Measurements from ENCODE around the gene TIAM1.

TIAM1 gene

GRCh38 chr21:31284797-31285397 is 59.2 kb downstream of the TIAM1 start:
- DNase-seq (ENCODE audit: low read depth in 2 of 2): no peak

DNA sequence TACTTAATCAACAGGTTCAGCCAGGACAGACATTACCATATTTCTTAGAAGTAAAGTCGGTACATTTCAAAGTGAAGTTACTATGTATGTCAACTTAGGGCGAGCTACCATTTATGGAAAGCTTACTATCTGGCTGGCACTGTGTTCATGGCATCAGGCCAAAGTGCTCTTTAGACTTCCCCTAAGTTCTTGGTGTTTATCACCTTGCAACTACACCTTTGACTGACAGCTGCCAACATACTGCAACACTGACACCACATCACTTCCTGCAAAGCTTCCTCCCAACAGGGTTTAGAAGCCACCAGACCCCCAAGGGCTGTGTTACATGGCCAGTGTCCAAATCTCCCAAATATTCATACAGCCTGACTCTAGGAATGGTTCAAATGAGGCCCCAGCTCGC is 61.0 kb downstream of the TIAM1 start:
- DNase-seq (ENCODE audit: low read depth in 2 of 2): no peak

GRCh38 chr21:31282095-31282709 is 61.9 kb downstream of the TIAM1 start:
- no peak for DNase-seq (ENCODE audit: low read depth in 2 of 2)

- no peak for DNase-seq (ENCODE audit: low read depth in 2 of 2)
Observed at GRCh38 chr21:31281561-31281960, 62.5 kb downstream of the TIAM1 start.

DNA sequence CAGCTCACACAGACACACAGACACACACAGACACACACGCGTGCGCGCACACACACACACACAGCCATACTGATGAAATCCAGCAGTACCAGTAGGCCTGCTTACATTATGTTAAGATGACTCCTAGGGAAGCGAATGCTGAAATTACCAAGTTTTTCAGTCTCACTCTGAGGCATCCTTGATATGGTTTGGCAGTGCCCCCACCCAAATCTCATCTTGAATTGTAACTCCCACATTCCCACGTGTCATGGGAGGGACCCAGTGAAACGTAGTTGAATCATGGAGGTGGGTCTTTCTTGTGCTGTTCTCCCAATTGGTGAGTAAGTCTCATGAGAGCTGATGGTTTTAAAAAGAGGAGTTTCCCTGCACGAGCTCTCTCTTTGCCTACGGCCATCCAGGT is 64.1 kb downstream of the TIAM1 start:
- peak in 1 of 2 donors; percentile 16 for DNase-seq (ENCODE audit: low read depth in 2 of 2)

- DNase-seq (ENCODE audit: low read depth in 2 of 2): no peak
Observed at GRCh38 chr21:31279214-31279613, 64.8 kb downstream of the TIAM1 start.

DNA sequence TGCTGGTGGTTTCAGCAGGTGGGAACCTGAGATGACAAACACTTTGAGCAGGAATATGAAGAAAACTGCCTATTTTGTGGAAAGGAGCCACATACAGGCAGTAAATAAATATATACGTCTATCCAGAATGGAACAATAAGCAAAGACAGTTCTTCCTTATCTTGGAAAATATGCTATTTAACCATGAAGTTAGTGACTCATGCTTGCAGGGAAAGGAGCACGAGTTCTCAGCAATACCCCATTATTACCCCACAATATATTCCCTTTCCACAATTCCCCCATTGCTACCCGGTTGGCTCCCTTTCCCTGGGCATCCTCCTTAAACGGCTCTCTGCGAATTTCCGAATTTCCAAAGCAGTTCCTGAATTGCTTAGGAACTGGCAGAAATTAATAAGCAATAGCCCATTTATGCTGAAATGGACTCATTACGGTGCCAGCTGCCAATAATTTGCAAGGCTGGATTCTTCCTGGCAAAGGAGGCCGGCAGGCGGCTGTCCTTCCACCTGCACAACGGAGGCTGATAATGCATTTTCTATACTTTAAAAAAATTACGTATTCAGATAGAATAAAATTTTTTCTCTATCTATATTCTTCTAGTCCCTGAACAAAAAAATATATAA is 65.4 kb downstream of the TIAM1 start:
- DNase-seq (ENCODE audit: low read depth in 2 of 2): no peak

GRCh38 chr21:31276663-31277062 is 67.4 kb downstream of the TIAM1 start:
- no peak for DNase-seq (ENCODE audit: low read depth in 2 of 2)

DNA sequence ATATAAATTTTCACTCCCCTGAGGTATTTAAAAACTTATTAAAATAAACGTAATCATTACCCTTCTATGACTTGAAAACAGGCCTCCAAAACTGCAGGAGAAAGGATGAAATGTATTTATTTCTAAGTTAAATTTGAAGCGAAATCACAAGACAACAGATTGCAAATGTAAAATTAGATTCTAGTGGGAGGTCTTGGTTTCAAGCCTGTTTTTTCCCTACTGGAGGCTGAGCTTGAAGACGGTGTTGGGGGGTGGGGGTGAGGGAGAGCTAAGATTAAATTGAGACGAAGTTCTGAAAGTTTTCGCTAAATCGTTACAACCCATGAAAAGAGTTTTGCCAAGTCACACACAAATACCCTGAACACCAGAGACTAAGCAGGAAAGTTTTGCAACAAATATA is 68.2 kb downstream of the TIAM1 start:
- DNase-seq (ENCODE audit: low read depth in 2 of 2): no peak

DNA sequence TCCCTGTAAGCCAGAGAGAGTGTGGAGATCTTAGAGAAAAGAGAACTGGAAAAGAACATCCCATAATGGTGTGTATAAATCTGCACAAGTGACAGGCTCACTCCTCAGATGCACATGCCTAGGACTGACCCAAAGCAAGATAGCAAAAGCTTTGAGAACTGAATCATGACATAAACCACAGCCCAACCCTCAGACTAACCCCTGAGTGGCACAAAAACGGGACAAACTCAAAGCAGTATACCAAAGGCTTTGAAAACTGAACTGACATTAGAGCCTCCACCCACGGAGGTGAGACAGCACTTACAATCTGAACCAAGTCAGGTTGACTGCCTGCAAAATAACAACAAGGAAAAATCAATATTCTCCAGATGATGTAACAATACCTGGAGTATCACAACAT is 70.8 kb downstream of the TIAM1 start:
- peak; percentile 4 to 12 for DNase-seq (ENCODE audit: low read depth in 2 of 2)

- no peak for DNase-seq (ENCODE audit: low read depth in 2 of 2)
Observed at GRCh38 chr21:31268090-31268489, 76.0 kb downstream of the TIAM1 start.

DNA sequence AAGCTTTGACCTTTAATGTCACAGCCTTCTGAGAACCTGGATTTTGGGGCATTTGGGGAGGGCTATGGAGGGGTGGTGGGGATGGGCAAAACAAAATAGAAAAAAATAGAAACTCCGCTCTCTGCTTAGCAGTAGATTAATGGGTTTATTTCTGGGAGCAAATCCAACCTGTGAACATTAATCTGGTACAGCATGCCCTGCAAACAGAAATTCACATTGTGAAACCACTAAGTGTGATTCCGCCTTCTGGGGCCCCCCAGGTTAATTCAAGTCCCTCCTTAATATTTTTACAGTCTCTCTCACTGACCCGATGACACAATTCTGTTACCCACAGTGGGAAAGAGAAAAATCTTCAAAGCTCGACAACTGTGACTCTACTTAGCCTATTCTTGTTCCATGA is 76.4 kb downstream of the TIAM1 start:
- DNase-seq (ENCODE audit: low read depth in 2 of 2): no peak

DNA sequence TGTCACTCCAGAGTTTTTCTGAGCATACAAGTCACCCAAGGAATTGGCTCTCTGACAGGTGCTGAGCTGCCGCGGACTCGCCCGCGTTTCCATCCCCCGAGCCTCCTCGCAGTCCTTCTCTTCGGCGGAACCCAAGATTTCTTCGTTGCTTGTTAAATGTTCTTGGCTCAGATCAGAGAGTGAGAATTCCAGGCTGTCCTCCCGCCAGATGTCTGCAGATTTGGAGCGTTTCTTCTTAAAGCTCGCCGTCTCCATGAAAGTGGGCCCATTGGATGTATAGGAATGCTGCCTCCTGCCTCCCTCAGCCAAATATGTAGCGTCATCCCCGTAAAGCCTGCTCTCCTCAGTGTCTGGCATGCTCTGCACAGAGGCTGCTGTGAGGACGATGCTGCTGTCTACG is 77.8 kb downstream of the TIAM1 start:
- DNase-seq (ENCODE audit: low read depth in 2 of 2): no peak

- DNase-seq (ENCODE audit: low read depth in 2 of 2): no peak
Observed at GRCh38 chr21:31265366-31266013, 78.6 kb downstream of the TIAM1 start.

GRCh38 chr21:31264574-31264973 is 79.5 kb downstream of the TIAM1 start:
- no peak for DNase-seq (ENCODE audit: low read depth in 2 of 2)

DNA sequence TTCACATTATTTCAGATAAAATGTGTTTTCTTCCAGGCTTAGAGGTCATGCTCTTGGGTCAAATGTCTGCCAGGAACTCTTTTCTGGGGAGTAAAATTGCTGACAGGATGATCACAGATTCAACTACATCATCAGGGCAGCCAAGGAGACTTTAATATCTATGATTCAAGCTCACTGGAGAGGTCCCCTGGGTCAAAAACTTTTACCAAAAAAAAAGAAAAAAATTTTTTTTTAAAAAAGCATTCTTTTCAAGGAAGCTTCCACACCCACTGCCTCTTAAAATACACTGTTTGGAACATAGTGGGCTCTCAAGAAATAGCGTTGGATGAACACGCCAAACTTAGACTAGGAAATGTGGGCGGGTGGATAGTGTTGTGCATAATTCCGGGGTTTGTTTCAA is 81.3 kb downstream of the TIAM1 start:
- no peak for DNase-seq (ENCODE audit: low read depth in 2 of 2)

- DNase-seq (ENCODE audit: low read depth in 2 of 2): no peak
Observed at GRCh38 chr21:31261759-31262158, 82.3 kb downstream of the TIAM1 start.

DNA sequence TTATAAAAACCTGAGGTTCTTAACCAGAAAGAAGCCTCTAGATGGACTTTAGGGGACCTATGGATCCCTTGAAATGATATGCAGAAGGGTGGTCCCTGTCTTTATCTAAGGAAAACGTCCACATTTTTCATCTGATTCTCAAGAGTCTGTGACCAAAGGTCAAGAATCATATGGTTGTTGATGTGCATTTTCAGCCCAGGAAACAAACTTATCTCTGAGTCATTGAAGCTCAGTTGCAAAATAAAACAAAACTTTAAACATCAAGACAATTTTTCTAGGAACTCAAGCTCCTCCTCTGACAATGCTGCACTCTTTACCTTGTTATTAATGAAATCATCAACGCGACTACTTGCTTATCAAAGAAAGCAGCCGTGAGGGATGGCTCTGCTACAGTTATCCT is 83.3 kb downstream of the TIAM1 start:
- no peak for DNase-seq (ENCODE audit: low read depth in 2 of 2)

- no peak for DNase-seq (ENCODE audit: low read depth in 2 of 2)
Observed at GRCh38 chr21:31258073-31258472, 86.0 kb downstream of the TIAM1 start.

DNA sequence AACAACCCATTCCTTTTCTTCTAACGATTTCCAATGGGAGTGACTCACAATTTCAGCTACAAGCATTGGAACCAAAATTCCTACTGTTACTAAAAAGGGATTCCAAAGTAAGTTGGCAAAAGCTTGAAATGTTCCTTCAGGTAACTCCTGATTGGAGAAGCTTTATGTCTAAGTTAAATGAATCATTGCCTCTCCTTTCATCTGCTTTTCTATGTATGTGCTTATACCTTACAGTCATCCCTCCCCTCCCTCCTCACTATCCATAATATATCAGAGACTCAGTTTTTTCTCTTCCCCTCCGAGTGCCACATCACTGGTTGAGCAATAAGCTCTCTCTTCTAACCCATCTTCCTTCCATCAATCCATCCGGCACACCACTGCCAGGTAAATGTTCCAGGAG is 86.8 kb downstream of the TIAM1 start:
- DNase-seq (ENCODE audit: low read depth in 2 of 2): no peak

- no peak for DNase-seq (ENCODE audit: low read depth in 2 of 2)
Observed at GRCh38 chr21:31255896-31256295, 88.2 kb downstream of the TIAM1 start.

DNA sequence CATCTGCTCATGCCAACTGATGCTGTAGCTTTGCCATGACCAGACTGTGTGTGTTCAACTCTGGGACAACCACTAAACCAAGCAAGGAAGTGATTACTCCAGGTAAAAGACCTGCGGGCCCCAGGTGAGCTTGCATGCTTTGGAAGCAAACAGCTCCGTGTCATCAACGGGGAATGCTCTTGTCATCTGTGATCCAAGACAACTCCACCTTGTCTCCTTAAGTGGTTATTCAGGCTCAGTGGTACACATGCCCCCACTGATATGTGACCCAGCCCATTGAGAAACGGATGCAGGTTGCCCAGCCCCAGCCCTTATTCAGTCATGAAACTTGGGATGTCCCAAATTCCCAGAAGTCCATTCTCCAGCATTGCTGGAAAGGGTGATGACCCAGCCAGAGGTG is 89.0 kb downstream of the TIAM1 start:
- no peak for DNase-seq (ENCODE audit: low read depth in 2 of 2)

- no peak for DNase-seq (ENCODE audit: low read depth in 2 of 2)
Observed at GRCh38 chr21:31254131-31254530, 89.9 kb downstream of the TIAM1 start.

Measured in stimulated activated CD4-positive, alpha-beta T cell treated with anti-CD3 and anti-CD28 coated beads, Interleukin-15, amount 100 ng/mL, for 48 hours (primary cell).